Occipital lobe (tissue), 2 donors: ENCODE measurements around the gene EEF2. TPM values are rescaled to one million over a fixed set of nuclear protein-coding genes. Genes with fewer than 3 reads are reported as not detected.

Experiments used
- DNase-seq: peaks from one replicate; lab custom pipeline; 2025; lab: John Stamatoyannopoulos, UW
- total RNA-seq: library from RNA; depleted of rRNA; stranded (reverse); fragments of >200 nt; gene quantifications from one replicate; pipeline ENCODE4 v1.2.3, GENCODE V29; 2014

EEF2 gene
- total RNA-seq, 1 donor from 2014 or later = 2,019 TPM

DNA sequence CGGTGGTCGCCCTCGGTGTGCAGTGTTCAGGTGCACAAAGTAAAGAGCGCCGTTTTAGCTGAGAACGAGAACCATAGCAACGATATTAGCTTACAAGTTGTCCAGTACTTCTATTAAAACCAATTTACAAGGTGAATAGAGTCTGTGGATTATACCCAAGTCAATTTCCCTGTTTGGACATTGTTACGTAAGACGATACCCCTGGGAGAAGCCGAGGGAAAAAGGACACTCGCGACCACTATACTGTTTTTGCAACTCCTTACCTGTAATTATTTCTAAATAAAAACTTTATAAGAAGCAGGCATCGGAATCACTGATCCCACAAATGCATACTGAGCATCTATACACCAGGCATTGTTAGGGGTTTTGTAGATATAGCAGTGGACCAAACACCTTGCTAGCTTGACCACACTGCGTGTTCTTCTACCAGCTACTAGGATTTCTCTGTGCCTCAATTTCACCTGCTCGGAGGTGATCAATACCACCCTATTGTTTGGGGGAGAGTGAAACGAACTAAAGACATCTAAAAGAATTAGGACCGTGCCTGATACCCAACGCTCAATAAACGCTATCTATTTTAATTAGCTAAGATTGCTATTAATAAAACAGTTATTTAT, 488 bp upstream of the EEF2 start:
- DNase-seq = no peak

GRCh38 chr19:3984584-3984907, 717 bp downstream of the EEF2 start:
- no peak for DNase-seq

GRCh38 chr19:3983936-3984583, 1.2 kb downstream of the EEF2 start:
- DNase-seq = no peak

DNA sequence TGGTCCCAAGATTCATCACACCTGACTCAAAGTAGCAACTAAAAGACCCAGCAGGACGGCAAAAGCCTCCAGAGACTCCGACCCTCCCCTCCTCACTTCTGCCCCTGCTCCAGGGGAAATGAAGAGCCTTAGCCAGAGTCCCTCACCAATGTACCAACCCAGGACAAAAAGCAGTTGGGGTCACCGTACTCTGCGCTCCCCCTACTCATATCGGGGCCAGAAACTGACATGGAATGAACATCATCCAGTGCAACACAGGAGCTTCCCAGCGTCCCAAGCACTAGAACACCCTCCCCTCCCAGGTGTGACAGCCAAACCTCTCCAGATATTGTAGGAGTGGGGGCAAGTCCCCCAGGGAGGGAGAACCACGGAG, 1.7 kb downstream of the EEF2 start:
- DNase-seq = no peak

GRCh38 chr19:3982701-3983541, 2.3 kb downstream of the EEF2 start:
- no peak for DNase-seq

DNA sequence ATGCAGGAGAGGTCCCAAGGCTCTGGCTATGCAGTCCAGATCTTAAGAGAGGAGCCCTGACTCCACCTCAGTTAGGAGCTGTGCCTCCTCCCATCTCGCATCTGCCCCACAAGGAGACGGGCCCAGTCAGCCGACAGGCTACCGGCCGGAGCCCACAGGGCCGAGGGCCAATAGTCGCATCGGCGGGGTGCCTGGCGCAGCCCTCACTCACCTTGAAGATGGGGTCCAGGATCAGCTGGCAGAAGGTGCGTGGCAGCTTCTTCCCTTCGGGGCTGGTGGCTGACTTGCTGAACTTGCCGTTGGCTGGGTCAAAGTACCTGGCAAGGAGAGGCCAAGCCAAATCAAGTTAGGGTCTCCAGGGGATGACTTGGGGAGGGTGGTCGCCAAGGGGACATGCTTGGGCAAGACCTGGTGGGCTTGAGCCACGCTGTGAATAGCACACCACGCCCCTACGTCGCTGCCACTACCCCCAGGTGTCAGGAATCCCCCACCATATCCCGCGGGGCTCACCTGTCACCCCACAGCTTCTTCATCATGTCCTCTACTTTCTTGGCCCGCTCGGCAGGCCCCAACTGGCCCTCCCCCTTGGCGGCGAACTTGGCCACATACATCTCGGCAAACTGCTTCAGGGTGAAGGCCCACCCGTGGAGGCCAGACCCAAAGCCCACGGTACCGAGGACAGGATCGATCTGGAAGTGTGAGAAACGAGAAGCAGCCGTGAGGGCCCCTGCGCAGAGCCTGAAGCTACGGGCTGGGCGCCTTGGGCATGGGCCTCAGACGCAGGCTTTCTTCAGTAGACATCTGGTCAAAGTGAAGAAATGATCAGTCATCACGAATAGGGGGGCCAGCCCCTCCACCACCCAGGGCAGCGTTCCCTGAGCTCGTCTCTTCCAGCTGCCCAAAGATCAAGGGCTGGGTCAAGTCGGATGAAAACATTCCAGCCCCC, 3.3 kb downstream of the EEF2 start:
- DNase-seq = no peak

DNA sequence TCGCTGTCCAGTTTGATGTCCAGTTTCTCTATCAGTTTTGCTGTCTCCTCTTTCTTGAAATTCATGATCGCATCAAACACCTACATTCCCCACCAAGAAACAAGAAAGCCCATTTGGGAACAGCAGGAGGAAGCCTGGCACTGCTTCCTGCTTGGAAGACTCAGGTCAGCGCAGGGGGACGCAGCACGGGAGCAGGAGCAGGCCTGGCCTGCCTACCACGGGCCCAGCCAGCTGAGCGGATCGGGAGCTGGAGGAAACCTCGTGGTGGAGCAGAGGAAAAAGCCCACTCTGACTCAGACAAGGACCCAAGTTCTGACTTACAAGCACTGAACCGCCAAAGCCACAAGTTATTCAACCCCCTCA, 3.9 kb downstream of the EEF2 start:
- DNase-seq = no peak

GRCh38 chr19:3980353-3981251, 4.7 kb downstream of the EEF2 start:
- no peak for DNase-seq

DNA sequence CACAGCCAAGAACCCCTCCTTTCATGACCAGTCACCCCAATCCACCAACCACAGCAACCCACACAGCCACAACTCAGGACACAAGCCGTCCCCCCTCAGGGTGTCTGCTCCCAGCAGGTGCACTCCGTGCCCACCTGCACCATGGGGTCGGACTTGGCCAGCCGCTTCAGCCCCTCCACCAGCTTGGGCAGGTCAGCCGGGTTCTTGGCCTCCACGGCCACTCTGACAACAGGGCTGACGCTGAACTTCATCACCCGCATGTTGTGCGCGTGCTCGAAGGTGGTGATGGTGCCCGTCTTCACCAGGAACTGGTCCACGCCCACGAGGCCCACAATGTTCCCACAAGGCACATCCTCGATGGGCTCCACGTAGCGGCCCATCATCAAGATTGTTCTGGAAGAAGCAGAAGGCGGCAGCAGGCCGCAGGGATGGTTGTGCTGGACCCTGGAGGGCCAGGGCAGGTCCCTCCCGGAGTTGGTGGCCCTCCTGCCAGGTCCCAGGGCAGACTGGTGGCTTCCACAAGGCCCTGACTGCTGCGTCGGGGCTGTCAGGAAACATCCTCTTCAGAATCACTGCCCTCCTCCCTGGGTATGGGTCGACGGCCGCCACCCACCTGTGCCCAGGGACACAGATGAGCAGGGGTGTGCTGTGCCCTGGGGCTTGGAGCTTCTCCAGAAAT, 5.5 kb downstream of the EEF2 start:
- DNase-seq = no peak

- no peak for DNase-seq
Observed at GRCh38 chr19:3979289-3979673, 6.0 kb downstream of the EEF2 start.

DNA sequence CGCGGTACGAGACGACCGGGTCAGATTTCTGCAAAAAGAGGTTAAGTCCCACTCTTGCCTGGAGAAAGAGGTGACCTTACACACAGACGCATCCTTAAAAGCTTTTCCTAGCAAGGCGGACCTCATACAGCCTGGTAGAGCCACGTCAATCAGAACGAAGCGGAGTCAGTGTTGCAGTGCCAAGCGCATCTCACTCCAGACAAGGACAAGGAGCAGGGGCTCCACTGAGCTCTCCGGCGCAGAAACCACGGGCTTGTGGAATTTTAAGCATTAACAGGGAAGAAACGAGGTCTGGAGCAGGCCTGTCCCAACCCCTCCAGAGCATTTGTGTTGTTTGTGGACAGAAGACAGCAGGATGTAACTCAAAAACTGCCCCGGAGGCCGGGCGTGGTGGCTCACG, 7.1 kb downstream of the EEF2 start:
- no peak for DNase-seq

DNA sequence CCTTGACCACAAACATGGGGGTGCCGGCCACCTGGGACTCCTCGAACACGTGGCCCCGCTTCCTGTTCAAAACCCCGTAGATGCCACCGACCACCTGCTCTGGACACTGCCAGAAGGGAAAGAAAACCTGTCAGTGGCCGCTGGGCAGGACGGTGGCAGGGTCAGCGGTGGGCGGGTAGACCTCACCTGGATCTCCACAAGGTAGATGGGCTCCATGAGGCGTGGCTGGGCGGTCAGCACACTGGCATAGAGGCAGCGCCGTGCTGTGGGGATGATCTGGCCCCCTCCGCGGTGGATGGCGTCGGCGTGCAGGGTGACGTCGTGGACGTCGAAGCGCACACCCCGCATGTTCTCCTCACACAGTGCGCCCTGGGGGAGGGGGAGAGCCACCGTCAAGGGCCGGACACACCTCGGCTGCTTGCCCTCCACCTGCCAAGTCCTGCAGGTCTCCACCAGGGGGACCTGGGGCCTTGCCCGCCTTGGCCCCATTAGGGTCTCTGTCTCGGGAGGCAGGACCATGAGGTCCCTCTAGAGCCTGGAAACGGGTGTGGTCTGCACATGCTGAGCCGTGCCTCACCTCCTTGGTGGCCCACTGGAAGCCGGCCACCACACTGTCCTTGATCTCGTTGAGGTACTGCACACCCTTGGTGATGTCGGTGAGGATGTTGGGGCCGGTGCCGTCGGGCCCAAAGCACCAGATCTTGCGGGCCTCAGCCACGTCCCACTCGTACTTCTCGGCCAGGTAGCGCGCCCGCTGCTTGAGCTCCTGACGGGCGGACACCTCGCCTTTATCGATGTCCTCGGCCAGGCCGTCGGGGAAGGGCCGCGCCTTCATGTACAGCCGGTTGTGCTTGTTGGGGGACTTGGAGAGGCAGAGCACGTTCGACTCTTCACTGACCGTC, 7.8 kb downstream of the EEF2 start:
- no peak for DNase-seq

GRCh38 chr19:3976495-3977241, 8.6 kb downstream of the EEF2 start:
- DNase-seq = no peak

DNA sequence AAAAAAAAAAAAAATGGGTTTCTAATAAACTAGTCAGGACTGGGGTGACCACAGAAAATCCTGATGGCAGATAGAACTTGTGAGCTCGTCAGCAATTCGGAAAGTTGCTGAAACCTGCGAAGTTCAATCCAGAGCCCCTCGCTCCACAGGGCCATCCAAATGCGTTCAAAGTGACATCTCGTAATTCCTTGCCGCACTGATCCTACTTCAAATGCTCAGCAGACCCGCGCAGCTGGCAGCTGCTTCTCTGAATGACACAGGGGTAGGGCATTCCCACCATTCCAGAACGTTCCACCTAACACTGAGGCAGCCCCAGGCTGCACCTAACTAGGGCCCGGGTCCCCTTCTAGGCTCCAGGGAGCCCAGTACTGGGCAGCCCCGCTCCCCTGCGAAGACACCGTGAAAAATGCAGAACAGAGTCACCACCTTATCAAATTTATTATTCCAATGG, 9.6 kb downstream of the EEF2 start:
- DNase-seq = no peak

GRCh38 chr19:3975144-3975543, 10.1 kb downstream of the EEF2 start:
- DNase-seq = no peak

GRCh38 chr19:3970808-3971598, 14.3 kb downstream of the EEF2 start, which contains the start of gene DAPK3:
Gene DAPK3 (minus strand): TSS chr19:3971099. CDS start chr19:3969735, 1,364 bp downstream.
- DNase-seq = peak; percentile 98

DNA sequence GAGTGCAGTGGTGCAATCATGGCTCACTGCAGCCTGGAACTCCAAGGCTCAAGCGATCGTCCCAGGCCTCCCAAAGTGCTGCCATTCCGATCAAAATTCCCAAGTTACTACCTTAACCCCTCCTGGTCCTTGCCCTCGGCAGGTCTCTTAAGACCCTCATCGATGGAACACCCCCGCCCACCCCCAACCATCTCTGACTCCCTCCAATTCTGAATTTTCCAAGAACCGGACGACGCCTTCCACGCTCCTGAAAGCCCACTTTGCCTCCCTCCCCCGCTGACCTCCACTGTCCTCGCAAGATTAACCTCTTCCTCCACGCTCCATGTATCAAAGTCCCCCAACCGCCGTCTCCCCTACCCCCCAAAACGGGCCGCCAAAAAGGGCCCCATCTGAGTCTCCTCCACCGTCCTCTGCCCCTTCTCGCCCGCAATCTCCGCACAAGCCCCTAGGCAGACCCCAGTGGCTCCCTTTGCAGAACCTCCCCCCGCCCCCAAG, 14.9 kb downstream of the EEF2 start:
- DNase-seq = no peak
